NAMALWA (cell line): ENCODE measurements around the gene PLPP4.

Experiments used
- DNase-seq: peaks from one replicate; pipeline ENCODE4 v3.0.0-alpha.2; 2015; ENCODE audit warnings: low spot score

Gene PLPP4

DNA sequence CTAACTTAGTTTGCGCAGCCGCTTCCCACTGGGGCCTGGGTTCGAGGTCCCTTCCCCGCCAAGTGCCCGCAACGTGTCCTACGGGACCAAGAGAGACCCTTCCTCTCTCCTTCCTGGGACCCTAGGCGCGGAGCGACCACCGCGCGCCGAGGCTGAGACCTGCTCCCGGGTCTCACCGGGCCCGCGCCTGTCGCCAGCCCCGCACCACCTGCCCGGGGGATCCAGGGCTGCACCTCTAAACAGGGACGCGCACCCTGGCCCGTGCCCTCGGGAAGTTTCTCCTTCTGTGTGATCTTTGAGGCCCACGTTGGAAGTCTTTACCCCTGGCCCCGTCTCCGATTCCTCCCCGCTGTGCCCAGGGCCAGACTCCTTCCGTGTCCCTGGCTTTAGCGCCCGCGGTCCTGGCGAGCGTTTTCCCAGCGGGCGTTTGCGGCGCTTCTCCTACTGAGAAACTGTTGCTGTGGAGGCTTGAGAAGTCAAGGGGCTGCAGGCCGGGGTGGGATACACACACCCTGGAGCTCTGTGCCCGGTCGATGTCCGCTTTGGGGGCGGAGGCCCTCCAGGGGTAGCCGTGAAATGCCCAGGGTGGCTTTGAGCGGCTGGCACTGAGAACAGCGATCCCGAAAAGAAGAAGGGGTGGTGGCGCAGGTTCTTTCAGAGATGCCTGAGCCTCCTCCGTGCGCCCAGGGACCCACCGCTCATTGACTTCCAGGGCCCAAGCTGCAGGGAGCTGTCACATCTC, 575 bp downstream of the PLPP4 start:
- DNase-seq = no peak

DNA sequence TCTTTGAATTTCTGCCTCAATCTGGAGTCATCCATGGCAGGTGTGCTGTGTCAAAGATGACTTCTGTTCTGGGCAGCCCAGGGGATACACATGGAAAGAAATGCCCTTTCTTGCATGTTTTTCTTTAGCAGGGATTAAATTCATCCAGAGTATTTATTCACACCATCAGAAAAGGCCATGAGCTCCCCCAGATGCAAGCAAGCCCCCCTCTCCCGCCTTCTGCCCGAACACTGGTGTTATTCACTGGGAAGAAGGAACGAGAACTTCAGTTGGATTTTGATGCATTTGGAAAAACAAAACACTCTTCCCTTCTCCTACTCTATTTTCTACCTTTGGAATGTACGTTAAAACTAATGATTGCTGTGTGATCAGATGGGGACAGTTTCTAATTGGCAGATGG, 1.4 kb downstream of the PLPP4 start:
- no peak for DNase-seq

DNA sequence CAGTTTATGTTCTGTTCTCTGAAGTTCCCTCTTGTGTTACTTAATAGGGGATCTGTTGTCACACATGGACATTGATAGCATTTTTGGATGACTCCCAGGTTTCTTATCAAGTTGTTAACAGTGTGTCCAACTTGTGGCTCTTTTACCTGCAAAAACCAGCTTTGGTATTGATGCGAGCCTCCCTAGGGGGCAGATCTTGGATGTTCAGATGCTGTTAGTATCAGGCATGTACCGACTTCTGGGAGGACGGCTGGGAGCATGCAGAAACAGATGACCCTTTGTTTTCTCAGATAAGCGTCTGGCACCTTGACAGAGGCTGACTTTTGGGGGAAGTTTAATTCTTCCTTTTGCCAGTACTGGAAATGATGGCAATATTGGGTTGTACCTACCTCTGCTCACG, 2.2 kb downstream of the PLPP4 start:
- DNase-seq = no peak

DNA sequence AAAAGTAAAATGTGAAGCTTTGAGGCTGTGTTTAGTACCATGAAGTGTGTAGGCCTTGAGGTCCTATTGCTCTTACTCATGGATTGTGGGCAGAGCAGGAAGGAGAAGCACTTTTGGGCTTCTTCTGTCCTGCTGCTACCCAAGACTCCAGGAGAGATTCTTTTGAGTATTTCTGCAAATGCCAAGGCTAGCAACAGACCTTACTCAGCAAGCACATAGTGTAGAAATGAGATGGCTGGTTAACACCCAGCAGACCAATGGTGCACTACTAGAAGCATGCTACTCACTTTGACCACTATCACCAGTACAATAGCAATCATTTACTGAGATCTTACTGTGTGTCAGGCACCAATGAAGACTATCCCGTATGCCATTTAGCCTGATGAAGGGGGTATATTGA, 3.2 kb downstream of the PLPP4 start:
- no peak for DNase-seq

DNA sequence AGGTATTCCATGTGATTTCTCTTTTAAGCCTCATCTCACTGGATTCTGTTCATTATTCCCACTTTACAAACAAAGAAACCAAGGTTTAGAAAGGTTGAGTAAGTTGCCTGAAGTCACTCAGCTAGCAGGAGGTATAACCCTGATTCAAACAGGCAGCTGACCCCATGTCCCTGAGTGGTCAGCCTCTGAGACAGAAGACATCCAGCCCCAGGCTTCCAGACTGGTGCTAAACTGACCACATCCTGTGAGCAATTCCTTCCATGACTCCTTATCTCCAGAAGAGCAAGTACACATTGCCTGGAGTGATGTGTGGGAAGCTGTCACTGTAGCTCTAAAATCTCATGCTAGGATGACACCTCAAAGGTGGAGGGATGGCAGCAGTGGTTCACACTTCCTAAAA, 3.7 kb downstream of the PLPP4 start:
- no peak for DNase-seq

DNA sequence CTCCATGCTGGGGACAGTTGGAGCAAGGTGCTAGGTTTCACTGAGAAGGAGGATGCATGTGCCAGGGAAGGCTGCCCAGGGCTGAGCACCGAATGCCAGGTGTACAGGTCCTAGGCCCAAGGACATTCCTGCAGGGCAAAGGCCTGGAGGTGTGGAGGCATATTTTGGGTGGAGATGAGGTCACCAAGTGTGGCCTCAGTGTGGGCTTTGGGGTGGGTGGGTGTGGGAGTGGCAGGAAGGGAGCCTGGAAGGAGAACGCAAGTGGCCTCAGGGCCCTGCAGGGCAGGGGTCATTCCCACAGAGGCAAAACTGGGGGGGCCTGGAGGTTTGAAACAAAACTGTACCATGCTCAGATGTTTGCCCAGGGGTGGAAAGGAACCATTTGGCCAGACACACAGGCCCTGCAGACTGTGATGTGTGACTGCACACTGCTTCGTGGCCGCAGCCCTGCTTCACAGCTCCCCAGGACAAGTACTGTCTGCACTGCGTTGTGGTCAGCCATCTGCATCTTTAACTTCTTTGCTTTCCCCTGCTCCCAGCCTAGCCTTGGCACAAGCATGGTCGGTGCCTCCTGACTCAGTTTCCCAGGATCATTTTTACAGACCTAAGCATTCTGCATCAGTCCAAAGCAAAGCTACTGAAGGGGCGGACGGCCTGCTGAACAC, 5.1 kb downstream of the PLPP4 start:
- no peak for DNase-seq

DNA sequence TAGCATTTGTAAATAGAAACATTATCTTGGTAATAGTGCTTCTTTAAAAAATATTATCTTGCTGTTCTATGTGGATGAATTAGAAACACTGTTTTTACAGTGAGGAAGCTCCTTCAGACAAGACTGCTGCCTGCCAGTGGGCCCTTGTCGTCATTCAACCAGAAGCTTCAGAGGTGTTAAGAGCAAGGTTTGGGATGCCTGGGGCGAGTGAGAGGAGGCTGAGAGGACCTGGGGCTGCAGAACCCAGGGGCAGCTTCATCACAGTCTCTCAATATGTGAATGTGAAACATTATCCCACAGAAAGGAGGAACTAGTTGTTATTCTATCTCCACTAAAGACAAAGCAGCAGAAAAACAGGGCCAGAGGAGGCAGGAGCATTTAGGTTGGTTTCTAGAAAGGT, 8.1 kb downstream of the PLPP4 start:
- DNase-seq = no peak

DNA sequence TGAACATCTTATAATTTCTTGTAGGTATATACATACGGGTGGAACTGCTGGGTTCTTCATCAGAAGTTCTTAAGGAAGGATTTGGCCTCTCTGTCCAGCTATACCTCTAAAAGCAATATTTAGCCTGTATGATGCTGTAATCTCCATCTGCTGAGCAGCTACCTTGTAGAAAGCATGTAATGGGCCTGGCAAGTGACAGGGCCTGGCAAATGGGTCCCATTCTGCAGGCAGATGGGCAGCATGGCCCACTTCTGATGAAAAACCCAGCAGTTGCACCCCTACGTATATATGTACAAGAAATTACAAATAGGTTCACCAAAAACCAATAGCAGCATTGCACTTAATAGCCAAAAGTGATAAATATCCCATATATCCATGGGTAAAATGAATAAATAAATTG, 9.0 kb downstream of the PLPP4 start:
- DNase-seq = no peak

DNA sequence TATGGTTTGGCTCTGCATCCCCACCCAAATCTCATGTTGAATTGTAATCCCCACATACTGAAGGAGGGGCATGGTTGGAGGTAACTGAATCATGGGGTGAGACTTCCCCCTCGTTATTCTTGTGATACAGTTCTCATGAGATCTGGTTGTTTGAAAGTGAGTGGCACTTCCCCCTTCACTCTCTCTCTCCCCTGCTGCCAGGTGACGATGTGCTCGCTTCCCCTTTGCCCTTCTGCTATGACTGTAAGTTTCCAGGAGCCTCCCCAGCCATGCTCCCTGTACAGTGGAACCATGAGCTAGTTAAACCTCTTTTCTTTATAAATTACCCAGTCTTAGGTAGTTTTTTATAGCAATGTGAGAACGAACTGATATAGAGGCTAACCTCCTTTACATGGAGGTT, 16.6 kb downstream of the PLPP4 start:
- DNase-seq = peak; percentile 7

DNA sequence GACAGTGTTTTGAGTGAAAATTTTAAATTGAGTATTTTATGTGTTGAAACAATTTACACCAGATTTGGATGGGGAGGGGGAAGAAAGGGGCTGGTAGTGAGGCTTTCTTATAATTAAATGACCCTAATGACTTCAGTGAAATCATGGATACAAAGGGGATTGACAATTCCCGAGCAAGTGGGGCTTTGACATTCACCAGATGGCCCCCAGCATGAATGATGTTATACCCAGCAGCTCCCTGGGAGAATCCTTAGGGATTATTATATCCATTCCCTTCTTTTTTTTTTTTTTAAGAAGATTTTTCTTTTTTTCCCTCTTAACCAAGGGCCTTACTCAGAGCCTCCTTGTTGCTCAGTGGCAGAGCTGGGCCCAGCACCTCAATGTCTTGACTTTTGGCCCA, 17.9 kb downstream of the PLPP4 start:
- DNase-seq = no peak

DNA sequence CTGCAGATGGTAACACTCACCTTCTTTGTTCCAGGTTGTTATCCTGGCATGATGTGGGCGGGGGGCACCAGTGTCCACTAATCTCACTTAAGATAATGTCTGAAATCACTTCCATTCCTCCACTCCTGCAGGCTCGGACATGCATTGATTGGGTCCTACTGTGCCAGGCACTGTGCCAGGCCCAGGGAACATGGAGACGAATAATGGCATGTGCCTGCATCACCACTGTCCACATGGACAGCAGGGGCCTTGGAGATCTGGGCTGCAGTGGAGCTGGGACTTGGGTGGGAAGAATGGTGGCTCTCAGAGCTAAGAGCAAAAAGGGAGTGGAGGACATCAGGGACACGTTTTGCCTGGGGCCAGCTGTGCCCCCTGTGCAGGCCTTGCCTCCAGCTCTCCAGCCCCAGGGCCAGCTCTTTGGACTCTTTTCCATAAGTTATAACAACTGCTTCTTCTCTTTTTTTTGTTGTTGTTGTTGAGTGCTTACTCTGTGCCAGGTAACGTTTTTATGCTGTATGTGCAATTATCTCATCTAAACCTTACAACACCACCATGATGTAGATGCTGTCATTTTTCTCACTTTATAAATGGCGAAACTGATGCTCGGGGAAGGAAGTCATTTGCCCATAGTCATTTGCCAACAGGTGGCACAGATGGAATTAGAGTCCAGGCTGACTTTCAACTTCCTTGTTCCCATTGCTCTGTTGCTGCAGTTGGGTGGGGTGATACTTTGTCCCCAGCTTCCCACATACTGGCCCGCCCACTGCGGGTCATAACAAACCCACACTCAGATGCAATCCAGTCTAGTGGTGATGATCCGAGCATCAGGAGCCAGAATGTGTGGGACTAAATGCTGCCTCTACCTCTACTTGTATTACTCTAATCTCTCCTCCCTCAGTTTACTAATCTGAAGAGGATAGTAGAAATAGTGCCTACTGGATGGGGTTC, 19.1 kb downstream of the PLPP4 start:
- no peak for DNase-seq

DNA sequence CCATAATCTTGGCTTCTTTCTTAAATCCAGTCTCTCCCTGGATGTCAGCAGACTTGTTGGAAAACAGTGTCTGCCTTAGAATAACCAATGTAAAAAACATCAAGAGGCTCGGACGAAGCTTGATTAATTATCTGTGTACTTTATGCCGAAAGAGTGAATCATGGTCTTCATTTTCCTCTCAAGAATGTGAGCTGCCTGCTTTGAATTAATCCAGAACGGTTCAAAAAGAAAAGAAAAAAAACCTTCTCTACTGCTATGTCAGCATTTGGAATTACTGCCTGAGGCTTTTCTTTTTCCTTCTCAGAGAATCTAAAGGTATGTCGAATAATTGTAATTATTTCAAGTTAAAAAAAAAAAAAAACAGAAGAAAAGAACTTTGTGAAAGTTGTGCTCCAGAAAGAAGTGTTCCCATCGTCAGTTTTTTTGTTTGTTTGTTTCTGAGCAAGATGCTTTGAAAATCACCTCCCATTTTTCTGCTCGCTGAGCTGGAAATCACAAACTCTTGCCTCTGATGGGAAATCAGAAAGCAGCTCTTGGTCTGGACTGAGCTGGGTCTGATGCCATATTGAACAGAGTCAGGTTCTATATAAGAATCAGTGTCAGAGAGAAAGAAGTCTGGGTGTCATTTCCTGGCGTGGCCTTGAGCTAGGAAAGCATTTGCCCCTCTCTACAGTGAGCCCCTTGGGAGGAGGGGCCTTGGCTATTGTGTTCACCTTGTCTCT, 20.2 kb downstream of the PLPP4 start:
- no peak for DNase-seq

DNA sequence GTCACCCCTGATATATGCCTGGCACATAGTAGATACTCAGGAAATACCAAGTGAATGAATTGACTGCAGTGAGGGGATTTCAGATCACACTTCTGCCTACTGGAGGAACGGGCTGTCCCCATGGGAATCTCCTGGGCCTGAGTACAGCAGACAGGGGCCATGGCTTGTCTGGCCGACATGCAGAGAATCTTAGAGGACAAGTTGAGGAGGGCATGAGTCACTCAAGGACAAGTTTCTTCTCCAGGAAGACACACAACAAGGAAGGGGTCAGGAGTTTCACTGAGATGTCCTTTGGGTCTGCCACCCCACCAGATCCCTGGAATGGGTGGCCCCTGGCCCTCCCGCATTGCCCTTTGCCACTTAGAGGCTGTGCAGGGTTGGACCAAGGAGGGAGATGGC, 20.7 kb downstream of the PLPP4 start:
- no peak for DNase-seq

DNA sequence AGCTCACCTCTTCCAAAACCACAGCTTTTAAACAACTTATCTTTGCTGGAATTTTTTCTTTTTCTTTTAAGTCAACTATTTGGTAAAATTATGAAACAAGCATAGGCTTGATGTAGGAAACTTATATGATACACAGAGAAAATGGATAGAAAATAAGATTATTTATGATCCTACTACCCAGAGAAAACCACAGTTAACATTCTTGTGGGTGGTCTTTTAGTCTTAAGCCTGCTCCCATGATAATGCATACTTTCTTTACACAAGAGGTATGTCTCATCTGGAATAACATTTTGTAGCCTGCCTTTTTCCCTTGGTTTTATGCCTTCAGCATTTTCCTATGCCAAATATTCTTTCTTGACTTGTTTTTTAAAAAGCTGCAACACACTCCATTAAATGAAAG, 21.4 kb downstream of the PLPP4 start:
- no peak for DNase-seq

DNA sequence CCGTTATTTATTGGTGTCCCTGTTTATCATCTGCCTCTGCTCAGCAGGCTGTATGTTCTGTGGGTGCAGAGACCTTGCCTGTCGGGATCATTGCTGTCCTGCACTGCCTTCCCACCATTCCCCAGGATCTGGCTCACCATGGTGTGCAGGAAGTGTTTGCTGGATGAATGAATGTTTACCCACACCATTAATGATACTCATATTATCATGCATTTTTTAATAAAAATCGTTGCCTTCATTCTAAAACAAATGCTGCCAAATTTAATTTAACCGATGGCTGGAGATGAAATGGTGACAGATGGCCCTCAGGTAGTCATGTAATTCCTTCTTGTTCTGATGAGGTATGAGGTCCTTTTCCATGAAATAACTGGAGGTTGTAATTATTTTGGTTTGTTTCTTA, 22.5 kb downstream of the PLPP4 start:
- no peak for DNase-seq

DNA sequence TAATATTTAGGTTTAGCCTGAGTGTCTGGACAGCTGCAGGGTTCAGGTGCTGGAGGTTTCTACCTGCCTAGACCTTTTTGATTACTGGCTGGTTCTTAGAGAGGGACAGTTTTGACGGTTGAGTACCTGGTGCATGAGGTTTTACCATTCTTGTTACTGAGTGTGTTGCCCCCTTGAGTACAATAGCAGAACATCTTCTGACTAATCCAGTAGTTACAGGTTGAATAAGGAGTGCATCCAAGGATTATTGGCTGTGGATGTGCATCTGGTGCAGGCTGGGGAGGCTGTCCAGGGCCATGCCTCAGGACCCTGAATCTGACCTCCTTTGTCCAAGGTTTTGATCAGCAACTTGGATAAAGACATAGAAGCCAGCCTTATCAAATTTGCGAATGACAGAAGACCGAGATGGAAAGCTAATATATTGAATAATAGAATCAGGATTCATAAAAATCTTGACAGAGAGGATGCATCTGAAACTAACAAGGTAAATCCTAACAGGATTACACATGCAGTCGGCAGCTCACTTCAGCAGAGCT, 23.1 kb downstream of the PLPP4 start:
- no peak for DNase-seq

DNA sequence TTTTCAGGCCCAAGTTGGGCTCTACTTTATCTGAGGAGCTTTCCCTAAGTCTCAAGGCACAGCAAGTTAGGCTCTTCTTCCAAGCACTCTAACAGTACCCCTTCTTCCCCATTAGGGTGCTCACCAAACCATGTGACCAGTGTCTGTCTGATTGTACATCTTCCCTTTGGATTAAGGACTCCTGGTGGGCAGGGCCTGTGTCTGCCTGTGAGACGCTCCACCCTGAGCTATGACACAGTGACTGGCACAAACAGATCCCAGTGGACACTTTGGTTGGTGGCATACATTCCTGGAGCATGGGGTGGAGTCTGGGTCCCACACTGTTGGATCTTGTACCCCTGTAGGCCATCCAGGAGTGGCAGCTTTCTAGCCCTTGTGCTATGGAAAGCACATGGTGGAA, 23.8 kb downstream of the PLPP4 start:
- no peak for DNase-seq

DNA sequence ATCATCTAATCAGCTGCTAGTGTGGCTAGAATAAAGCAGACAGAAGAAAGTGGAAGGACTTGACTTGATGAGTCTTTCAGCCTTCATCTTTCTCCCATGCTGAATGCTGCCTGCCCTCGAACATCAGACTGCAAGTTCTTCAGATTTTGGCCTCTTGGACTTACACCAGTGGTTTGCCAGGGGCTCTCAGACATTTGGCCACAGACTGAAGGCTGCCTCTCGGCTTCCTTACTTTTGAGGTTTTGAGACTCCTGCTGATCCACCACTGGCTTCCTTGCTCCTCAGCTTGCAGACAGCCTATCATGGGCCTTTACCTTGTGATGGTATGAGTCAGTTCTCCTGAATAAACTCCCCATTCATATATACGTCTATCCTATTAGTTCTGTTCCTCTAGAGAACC, 26.0 kb downstream of the PLPP4 start:
- DNase-seq = no peak

DNA sequence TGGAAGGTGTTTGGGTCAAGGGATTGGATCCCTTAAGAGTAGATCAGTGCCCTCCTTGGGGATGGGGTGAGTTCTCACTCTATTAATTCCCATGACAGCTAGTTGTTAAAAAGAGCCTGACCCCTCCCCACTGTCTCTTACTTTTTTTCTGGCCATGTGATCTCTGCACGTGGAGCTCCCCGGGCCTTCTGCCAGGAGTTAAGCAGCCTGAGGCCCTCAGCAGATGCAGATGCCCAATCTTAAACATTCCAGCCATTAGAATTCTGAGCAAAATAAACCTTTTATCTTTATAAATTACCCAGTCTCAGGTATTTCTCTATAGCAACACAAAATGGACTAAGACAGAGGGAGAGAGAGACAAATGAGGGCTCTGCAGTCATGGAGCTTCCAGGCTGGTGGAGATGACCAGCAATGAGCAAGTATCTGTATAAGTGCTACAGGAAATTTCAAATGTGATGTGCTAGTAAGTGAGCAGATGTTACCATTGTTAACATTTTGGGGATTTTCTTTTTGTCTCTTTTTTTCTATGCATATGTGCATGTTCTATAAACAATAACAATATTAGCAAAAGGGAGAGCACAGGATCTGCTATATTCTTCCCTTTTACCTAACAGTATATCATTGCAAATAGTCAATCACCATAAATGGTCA, 26.7 kb downstream of the PLPP4 start:
- DNase-seq = no peak

DNA sequence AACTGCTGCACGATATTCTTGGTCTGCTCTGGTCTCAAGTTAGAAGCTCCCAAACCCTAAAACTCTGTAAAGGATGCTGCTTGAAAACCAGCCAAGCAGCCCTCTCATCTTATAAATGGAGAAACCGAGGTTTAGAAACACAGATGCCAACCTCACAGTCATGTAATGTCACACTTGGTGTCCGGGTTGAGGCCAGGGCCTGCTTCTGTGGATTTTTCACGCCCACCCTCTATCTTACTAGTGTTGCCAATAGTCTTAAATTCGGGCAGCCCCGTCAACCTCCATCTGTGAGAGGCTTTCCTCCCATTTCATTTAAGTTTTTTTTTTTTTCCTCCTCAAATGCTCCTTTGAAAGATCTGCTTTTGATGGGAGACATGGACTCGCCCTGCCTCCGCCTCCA, 28.9 kb downstream of the PLPP4 start:
- DNase-seq = no peak

DNA sequence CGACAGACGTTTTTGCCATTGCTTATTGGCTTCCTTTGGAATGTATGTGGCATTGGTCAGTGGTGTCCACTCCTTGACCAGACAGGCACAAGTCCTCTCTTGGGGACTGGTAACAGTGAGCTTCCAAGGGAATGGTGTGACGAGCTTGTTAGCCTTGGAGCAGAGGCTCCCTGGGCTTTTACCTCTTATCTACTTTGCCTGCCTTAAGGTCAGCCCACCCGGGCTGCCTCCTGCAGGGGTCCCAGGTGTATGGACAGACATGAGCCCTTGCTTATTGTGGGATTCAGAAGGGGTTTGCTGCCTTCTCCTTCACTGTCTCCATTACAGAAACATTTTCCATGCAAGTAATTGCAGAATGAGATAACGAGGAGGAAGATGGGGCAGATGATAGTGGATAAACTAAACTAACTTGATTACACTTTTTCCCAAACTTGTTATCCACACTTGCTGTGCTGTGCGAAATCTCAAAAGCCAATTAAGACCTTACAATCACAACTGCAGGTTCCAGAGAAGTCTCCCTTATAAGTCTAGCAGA, 29.7 kb downstream of the PLPP4 start:
- no peak for DNase-seq
